GM19467 (cell line): ENCODE measurements around the gene SMCO2.

ENCODE experiments used
- ATAC-seq: cut with Tn5 transposase; IDR thresholded peaks from one replicate; pipeline ENCODE4 v1.9.1; 2021; ENCODE audit warnings: mild to moderate bottlenecking, moderate library complexity; ENCODE audit not compliant: unreplicated experiment

Gene SMCO2

GRCh38 chr12:27451036-27451825 lies 4.7 kb downstream of the SMCO2 start:
- ATAC-seq, result no peak

DNA sequence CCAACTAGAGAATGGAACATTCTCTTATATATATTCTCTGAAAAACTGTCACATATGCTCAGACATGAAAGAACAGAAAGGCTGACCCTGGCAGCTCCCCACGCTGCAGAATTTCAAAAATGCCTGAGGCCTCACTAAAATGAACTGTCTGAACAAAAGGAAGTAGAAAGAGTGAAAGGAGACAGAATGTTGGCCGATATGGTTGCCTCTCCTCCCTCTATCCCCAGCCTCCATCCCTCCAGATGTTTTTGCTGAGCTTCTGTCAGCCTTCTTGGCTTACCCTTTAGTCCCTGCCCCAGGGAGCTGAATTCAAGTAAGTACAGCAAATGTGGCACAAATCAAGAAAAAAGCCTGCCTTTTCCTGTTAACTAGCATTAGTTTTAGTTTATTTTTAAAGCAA lies 6.9 kb downstream of the SMCO2 start:
- no peak for ATAC-seq

- ATAC-seq, result no peak
Observed at GRCh38 chr12:27455589-27455988, 9.1 kb downstream of the SMCO2 start.

DNA sequence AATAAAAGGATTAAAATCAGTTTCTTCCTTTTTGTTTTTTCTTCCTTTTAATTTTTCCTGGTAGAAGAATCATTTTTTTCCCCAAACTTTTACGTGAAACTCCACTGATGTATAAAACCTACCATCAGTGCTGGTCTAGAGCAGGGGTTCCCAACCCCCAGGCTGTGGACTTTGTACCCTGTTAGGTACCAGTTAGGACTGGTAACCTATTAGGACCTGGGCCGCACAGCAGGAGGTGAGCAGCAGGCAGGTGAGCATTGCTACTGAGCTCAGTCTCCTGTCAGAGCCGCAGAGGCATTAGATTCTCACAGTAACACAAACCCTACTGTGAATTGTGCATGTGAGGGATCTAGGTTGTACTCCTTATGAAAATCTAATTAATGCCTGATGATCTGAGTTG lies 10.1 kb downstream of the SMCO2 start:
- ATAC-seq, result no peak

GRCh38 chr12:27460471-27460978 lies 14.0 kb downstream of the SMCO2 start:
- ATAC-seq, result no peak

DNA sequence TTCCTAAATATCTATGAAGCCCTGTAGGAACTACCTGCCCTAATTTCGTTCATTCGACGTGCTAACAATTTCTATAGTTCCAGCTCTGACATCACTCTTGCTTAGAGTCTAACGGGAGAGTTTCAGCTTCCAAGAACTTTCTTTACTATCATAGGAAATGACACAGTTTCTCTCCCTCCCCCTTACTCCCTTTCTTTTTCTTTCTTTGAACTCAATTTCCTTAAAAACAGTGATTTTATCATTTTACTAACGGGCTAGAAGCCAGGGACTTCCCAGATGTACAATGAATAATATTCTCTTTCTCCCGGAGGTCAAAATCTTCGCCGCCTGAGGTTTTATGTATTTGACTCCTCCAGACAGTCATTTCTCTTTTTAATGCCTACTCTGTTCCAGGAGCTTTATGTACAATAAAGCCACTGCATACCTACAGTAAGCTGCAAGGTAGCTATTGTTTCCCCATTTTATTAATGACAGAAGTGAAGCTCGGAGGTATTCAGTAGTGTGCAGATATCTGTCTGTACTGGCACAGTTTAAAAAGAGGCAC lies 15.7 kb downstream of the SMCO2 start:
- no peak for ATAC-seq

DNA sequence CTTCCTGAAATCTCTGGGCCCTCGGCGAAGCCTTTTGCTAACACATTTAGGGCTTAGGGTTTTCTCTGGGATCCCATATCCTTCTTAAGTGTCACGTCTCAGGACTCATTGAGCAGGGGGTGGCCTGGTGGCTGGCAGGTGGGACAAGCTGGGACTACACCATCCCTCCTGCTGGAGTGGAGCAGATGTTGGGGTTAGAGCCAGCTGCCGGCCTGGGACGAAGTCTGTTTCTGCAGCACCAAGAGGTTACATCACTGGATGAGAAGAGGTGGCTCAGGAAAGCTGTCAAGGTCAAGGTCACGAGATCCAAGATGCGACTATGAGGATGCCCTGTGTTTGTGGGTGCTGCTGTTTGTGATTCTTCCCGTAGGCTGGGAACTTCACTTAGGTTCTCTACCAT lies 16.3 kb downstream of the SMCO2 start:
- ATAC-seq, result no peak

DNA sequence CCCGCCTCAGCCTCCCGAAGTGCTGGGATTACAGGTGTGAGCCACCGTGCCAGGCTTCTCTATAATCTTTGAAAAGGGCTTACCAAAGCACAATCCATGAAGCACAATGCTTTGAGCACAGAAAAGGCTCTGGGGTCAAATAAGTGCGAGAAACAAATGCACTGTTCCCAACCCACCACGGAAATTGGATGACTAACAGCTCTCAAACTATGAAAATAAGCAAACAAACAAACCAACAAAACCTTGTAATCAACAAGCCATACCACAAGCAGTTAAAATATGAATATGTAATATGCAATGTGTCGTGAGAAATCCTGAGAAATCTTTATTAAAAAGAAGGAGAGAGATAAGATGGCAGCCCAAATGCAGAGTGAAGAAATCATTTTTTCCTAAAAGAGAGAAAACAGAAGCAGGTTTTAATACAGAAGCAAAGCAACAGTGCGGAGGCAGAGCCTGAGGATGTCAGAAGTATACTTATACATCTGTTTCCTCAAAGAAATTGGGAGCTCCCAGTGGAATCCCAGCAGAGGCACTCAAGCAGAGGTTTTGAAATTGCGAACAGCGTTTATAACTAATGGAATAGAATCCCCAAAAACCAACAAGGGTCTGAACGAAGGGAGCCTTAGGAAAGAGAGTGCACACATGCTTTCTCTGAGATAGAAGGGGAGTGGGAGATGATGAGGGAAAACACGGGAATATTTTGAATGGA lies 17.1 kb downstream of the SMCO2 start:
- no peak for ATAC-seq

DNA sequence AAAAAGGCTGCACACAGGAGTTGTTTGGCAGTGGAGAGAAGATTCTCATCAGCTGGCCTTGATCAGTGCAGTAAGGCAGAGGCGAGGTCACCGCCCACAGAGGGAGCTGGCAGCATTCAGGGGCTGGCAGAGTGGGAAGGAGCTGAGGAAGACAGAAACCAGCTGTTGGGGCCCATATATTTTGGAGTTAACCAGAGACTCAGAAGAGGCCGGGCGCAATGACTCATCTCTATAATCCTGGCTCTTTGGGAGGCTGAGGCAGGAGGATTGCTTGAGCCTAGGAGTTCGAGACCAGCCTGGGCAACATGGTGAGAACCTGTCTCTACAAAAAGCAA lies 17.7 kb downstream of the SMCO2 start:
- ATAC-seq, result no peak

DNA sequence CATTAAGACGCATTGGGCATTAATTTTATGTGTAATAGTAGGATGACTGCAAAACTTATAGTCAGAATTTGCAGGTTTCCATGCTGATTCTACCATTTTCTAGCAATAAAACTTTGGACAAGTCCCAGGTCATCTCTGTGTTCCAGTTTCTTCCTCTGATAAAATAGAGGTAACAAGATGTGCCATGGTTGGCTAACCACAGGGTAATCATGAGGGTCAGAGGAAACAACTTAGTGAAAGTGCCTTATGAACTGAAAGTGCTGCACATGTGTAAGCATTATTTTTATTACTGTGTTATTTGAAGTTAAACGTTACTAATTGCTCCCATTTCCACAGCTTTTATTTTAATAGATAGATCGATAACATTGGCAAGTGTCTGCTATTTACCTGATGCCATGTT lies 21.1 kb downstream of the SMCO2 start:
- ATAC-seq, result no peak

GRCh38 chr12:27468241-27468640 lies 21.7 kb downstream of the SMCO2 start:
- no peak for ATAC-seq

DNA sequence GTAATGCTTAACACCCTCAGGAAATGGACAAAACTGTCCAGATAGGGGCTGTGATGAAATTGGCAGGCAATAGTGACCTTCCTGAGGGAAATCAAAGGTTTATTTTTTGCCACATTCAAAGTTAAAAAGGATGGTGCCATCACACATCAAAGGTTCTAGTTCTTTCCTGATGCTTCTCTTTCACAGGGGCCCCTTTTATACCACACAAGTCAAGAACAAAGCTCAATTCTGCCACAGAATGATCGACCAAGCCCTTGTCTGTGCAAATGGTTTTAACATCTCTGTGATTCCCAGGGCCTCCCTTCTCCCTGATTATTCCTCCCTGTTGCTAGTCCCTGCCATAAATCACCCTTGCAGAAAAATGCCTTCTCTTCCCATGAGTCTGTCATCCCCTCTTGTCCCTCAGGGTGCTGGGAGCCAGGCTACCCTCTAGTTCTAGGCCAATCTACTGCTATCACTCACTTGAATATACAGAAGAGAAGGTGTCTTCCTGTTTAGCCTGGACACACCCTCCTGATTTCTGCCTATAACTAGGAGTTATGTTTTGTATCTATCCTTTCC lies 22.7 kb downstream of the SMCO2 start:
- ATAC-seq, result no peak

GRCh38 chr12:27472604-27473003 lies 26.1 kb downstream of the SMCO2 start:
- ATAC-seq, result no peak

- ATAC-seq, result no peak
Observed at GRCh38 chr12:27474344-27474743, 27.8 kb downstream of the SMCO2 start.

- no peak for ATAC-seq
Observed at GRCh38 chr12:27477049-27477448, 30.5 kb downstream of the SMCO2 start.

GRCh38 chr12:27478949-27479348 lies 32.4 kb downstream of the SMCO2 start:
- ATAC-seq, result no peak

- ATAC-seq, result no peak
Observed at GRCh38 chr12:27480016-27480415, 33.5 kb downstream of the SMCO2 start.

GRCh38 chr12:27486961-27487360 lies 40.4 kb downstream of the SMCO2 start:
- ATAC-seq, result no peak

DNA sequence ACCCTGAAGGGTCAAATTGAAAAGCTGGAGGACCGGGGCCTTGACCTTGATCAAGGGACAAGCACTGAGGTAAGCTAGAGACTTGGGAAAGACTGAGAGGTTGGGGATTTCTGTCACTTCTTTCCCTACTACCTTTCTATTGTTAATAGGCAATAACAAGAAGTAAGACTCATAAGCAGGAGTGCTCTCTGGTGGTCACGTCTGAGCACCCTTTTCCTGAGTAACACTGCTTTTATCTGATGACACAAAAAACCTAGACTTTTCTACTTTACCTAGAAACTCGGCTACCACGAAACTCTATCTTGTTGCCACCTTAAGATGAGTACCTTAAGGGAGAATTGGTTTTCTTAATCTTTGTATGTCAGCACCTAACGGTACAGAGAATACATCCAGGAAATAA lies 41.9 kb downstream of the SMCO2 start:
- no peak for ATAC-seq

DNA sequence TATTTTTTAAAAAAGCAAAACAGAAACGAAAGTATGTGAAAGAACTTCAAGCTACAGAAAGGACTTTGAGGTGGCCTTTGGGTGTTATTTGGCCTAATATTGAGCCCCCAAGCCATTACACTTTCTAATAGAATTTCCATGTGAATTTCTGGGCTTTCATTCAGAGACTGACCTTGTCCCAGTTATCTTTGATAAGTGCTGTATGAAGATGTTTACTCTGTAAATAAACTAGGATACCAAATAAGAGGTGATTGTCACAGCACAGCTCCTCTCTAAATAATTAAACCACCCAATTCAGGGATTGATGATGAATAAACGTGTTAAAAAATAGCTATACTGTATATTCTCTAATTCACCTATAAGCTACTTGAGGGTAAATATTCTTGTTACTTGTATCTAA lies 44.7 kb downstream of the SMCO2 start:
- no peak for ATAC-seq

GRCh38 chr12:27493260-27493940 lies 46.9 kb downstream of the SMCO2 start:
- no peak for ATAC-seq
